Osteoblast (primary cell): ENCODE measurements around the gene ST6GAL1. TPM values are rescaled to one million over a fixed set of nuclear protein-coding genes. Genes with fewer than 3 reads are reported as not detected.

ENCODE experiments used
- DNase-seq: peaks from one replicate; pipeline ENCODE4 v3.0.0; 2011; ENCODE audit warnings: low spot score, mixed read lengths; ENCODE audit not compliant: insufficient read length; ENCODE audit errors: missing footprints
- H2AFZ ChIP-seq: 2 replicates; pipeline ENCODE4 v1.6.0; 2011; ENCODE audit warnings: mild to moderate bottlenecking, low read length
- H3K27ac ChIP-seq: 2 replicates; pipeline ENCODE4 v1.5.1; 2011; ENCODE audit warnings: mild to moderate bottlenecking, low read depth, low read length, moderate library complexity
- H3K27me3 ChIP-seq: 2 replicates; pipeline ENCODE4 v1.6.0; 2012; ENCODE audit warnings: mild to moderate bottlenecking, control low read depth, inconsistent platforms, low read length, moderate library complexity; ENCODE audit not compliant: insufficient read depth
- H3K36me3 ChIP-seq: 2 replicates; pipeline ENCODE4 v1.5.1; 2011; ENCODE audit warnings: mild to moderate bottlenecking, low read length, control low read depth, moderate library complexity; ENCODE audit not compliant: insufficient read depth
- H3K4me1 ChIP-seq: 2 replicates; pipeline ENCODE4 v1.5.1; 2011; ENCODE audit warnings: mild to moderate bottlenecking, low read length, control low read depth, moderate library complexity; ENCODE audit not compliant: insufficient read depth
- H3K4me2 ChIP-seq: 2 replicates; pipeline ENCODE4 v1.6.0; 2011; ENCODE audit warnings: mild to moderate bottlenecking, low read length; ENCODE audit not compliant: insufficient read depth
- H3K4me3 ChIP-seq: fragments of 200-600 bp; sonication (generic); 3 replicates; pipeline ENCODE4 v1.5.1; 2012; ENCODE audit warnings: mild to moderate bottlenecking, low read length, inconsistent platforms; ENCODE audit not compliant: insufficient read depth
- H3K79me2 ChIP-seq: 2 replicates; pipeline ENCODE4 v1.6.0; 2012; ENCODE audit warnings: mild to moderate bottlenecking, low read length, control low read depth, inconsistent platforms; ENCODE audit not compliant: insufficient read depth
- H3K9me3 ChIP-seq: 2 replicates; pipeline ENCODE4 v1.5.1; 2011; ENCODE audit warnings: low read depth, low read length, control low read depth
- H4K20me1 ChIP-seq: 2 replicates; pipeline ENCODE4 v1.6.0; 2012; ENCODE audit warnings: mild to moderate bottlenecking, low read length, control low read depth; ENCODE audit not compliant: insufficient read depth
- CTCF ChIP-seq: IDR thresholded peaks from 2 replicates; pipeline ENCODE4 v1.5.1; 2011; ENCODE audit warnings: mild to moderate bottlenecking, low read depth, low read length, moderate library complexity; ENCODE audit errors: extremely low read depth
- total RNA-seq: library from RNA; depleted of rRNA; stranded (reverse); fragments of >200 nt; gene quantifications from 2 replicates; pipeline ENCODE4 v1.2.3, GENCODE V29; 2012

The ST6GAL1 gene
- total RNA-seq, 1 donor: 8.0 TPM

GRCh38 chr3:187088701-187089100 is 158.4 kb downstream of the ST6GAL1 start:
- DNase-seq: no peak
- no peak overlapping the region for H3K27ac ChIP-seq
- H3K4me1 ChIP-seq: no peaks in the 10 kb centered on the region
- H3K27me3 ChIP-seq: no peaks in the 10 kb centered on the region
- H3K36me3 ChIP-seq: no peaks in the 10 kb centered on the region
- no peak overlapping the region for H3K4me2 ChIP-seq
- H2AFZ ChIP-seq: no peak overlapping the region
- H3K79me2 ChIP-seq: no peaks in the 10 kb centered on the region
- peaks cover 1% of the 10 kb centered on the region for H3K9me3 ChIP-seq
- H3K4me3 ChIP-seq: no peak overlapping the region
- no peak for TF ChIP-seq CTCF
- H4K20me1 ChIP-seq: no peaks in the 10 kb centered on the region

- TF ChIP-seq CTCF: no peak
- H3K79me2 ChIP-seq: no peaks in the 10 kb centered on the region
- H3K9me3 ChIP-seq: no peaks in the 10 kb centered on the region
- H4K20me1 ChIP-seq: no peaks in the 10 kb centered on the region
- no peak overlapping the region for H2AFZ ChIP-seq
- H3K27ac ChIP-seq: no peak overlapping the region
- H3K4me2 ChIP-seq: no peak overlapping the region
- H3K4me1 ChIP-seq: no peaks in the 10 kb centered on the region
- no peak for DNase-seq
- H3K27me3 ChIP-seq: no peaks in the 10 kb centered on the region
- no peak overlapping the region for H3K4me3 ChIP-seq
- no peaks in the 10 kb centered on the region for H3K36me3 ChIP-seq
Measured at GRCh38 chr3:187093320-187093719, 163.0 kb downstream of the ST6GAL1 start.

- DNase-seq: no peak
- H3K27ac ChIP-seq: no peak overlapping the region
- TF ChIP-seq CTCF: no peak
- no peak overlapping the region for H3K4me3 ChIP-seq
- no peaks in the 10 kb centered on the region for H3K79me2 ChIP-seq
- H3K4me1 ChIP-seq: peaks cover 14% of the 10 kb centered on the region
- H3K27me3 ChIP-seq: no peaks in the 10 kb centered on the region
- H2AFZ ChIP-seq: no peak overlapping the region
- no peaks in the 10 kb centered on the region for H3K36me3 ChIP-seq
- H4K20me1 ChIP-seq: no peaks in the 10 kb centered on the region
- no peaks in the 10 kb centered on the region for H3K9me3 ChIP-seq
- H3K4me2 ChIP-seq: no peak overlapping the region
Measured at GRCh38 chr3:187098923-187099512, 168.7 kb downstream of the ST6GAL1 start.

- peak overlapping the region; percentile 52 for H2AFZ ChIP-seq
- DNase-seq: no peak
- no peaks in the 10 kb centered on the region for H4K20me1 ChIP-seq
- peak overlapping the region; percentile 60 for H3K4me3 ChIP-seq
- H3K4me1 ChIP-seq: peaks cover 26% of the 10 kb centered on the region
- no peak for TF ChIP-seq CTCF
- peak overlapping the region; percentile 67 for H3K4me2 ChIP-seq
- H3K27ac ChIP-seq: peak overlapping the region; percentile 34
- no peaks in the 10 kb centered on the region for H3K36me3 ChIP-seq
- no peaks in the 10 kb centered on the region for H3K79me2 ChIP-seq
- H3K9me3 ChIP-seq: no peaks in the 10 kb centered on the region
- H3K27me3 ChIP-seq: no peaks in the 10 kb centered on the region
Measured at GRCh38 chr3:187101184-187102072, 171.1 kb downstream of the ST6GAL1 start.
